Ovary (tissue), 3 donors: Measurements from ENCODE around the gene GTF3C1.

Experiments used
- POLR2A ChIP-seq: fragments of 450-650 bp; IDR thresholded peaks from one replicate; pipeline ENCODE4 v1.6.1; 2017; ENCODE audit warnings: antibody characterized with exemption, mild to moderate bottlenecking, moderate library complexity
- TF ChIP-seq, protein P1 (sequence below), 3 donors: fragments of 450-650 bp in 2 of 3; fragments of 200-600 bp in 1 of 3; IDR thresholded peaks; one replicate each; pipeline versions ENCODE4 v1.5.1 to v1.8.0; 2016 to 2022; ENCODE audit warnings: antibody characterized with exemption in 3 of 3, mild to moderate bottlenecking in 1 of 3
- donor health status: DM: no; HTN: no; CAD: no.

DNA sequence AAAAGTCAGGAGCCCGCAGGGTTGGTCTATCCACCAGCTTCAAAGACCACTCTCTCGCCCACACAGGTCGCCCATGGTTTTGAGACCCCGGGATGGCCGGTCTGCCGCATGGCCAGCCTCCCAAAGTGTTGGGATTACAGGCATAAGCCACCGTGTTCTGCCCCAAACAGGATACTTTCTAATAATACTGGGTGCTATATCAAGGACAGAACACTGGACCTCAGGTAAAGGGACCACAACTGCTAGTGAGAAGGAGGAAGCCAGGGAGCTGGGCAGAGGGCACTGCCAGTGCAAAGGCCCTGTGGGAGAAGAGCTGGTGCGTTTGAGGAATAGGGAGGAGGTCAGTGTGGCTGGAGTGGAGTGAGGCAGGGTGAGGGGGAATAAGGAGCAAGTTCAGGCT lies 113.6 kb downstream of the GTF3C1 start:
- TF ChIP-seq, protein P1, sequence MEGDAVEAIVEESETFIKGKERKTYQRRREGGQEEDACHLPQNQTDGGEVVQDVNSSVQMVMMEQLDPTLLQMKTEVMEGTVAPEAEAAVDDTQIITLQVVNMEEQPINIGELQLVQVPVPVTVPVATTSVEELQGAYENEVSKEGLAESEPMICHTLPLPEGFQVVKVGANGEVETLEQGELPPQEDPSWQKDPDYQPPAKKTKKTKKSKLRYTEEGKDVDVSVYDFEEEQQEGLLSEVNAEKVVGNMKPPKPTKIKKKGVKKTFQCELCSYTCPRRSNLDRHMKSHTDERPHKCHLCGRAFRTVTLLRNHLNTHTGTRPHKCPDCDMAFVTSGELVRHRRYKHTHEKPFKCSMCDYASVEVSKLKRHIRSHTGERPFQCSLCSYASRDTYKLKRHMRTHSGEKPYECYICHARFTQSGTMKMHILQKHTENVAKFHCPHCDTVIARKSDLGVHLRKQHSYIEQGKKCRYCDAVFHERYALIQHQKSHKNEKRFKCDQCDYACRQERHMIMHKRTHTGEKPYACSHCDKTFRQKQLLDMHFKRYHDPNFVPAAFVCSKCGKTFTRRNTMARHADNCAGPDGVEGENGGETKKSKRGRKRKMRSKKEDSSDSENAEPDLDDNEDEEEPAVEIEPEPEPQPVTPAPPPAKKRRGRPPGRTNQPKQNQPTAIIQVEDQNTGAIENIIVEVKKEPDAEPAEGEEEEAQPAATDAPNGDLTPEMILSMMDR (IDR thresholded peaks at IDR 0.05), result no peak
- TF ChIP-seq POLR2A, result no peak
